Endothelial cell (in vitro differentiated cells): ENCODE data around the gene EWSR1. TPM values are rescaled to one million over a fixed set of nuclear protein-coding genes. Genes with fewer than 3 reads are reported as not detected.

Source experiments
- DNase-seq: peaks from one replicate; pipeline ENCODE4 v3.0.0; 2021; ENCODE audit warnings: low spot score
- H3K27ac Mint-ChIP-seq: one replicate; pipeline ENCODE4 v1.8.0; 2021; ENCODE audit warnings: mixed read lengths, inconsistent platforms; ENCODE audit not compliant: unreplicated experiment
- H3K27me3 Mint-ChIP-seq: one replicate; pipeline ENCODE4 v1.8.0; 2021; ENCODE audit warnings: mild to moderate bottlenecking, moderate library complexity, mixed read lengths, inconsistent platforms; ENCODE audit not compliant: unreplicated experiment
- H3K36me3 Mint-ChIP-seq: one replicate; pipeline ENCODE4 v1.8.0; 2021; ENCODE audit warnings: mild to moderate bottlenecking, low read depth, mixed read lengths, inconsistent platforms; ENCODE audit not compliant: unreplicated experiment
- H3K4me1 Mint-ChIP-seq: one replicate; pipeline ENCODE4 v1.8.0; 2021; ENCODE audit warnings: mild to moderate bottlenecking, mixed read lengths, inconsistent platforms; ENCODE audit not compliant: unreplicated experiment
- H3K4me3 Mint-ChIP-seq: one replicate; pipeline ENCODE4 v1.8.0; 2021; ENCODE audit warnings: mild to moderate bottlenecking, mixed read lengths, inconsistent platforms; ENCODE audit not compliant: unreplicated experiment
- H3K9me3 Mint-ChIP-seq: one replicate; pipeline ENCODE4 v1.8.0; 2021; ENCODE audit warnings: mixed read lengths, inconsistent platforms; ENCODE audit not compliant: unreplicated experiment
- total RNA-seq: library from RNA; stranded (reverse); fragmentation: NEBNext Ultra II Directional; extraction: Animal tissue kit (Norgen Biotek cat#: 25700); gene quantifications from one replicate; pipeline ENCODE4 v1.2.1, GENCODE V29; 2021; ENCODE audit not compliant: unreplicated experiment
- TF ChIP-seq, protein P1 (sequence below): fragments of 200-600 bp; sonication (generic); IDR thresholded peaks from one replicate; pipeline ENCODE4 v1.5.0; 2021; ENCODE audit warnings: antibody characterized with exemption; ENCODE audit not compliant: unreplicated experiment

EWSR1 gene
- total RNA-seq, 1 donor from 2014 or later, result 307 TPM

DNA sequence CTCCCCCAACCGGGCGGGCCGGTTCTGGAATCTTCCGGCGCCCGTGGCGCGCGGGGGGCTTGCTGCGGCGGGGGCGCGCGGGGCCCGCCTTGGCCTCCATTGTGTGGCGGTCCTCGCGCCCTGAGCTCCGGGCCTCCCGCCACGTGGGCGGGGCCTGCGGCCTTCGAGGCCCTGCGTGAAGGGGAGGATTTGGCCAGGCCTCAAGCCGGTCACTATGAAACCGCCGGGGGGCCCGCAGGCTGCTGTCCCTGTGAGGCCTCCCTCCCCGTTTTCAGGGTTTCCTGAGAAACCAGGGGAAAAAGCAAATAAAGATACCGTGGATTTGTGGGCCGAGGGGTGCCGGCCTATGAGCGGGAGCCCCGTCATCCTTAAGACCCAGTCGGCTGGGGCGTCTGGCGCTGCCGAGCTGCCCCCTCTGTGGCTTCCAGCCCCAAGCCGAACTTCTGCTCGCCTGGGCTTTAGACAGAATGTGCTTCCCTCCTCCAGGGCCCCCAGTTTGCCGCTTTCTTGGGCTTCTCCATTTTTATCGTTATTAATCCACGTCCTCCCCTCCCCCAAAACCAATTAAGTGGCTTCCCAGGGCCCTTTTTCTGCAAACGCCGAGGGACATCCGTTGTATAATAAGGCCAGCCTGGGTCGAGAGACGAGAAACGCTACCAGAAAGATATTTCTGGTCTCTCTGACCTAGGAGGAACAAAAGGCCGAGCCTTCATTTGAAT is 602 bp downstream of the EWSR1 start:
- Mint-ChIP-seq H3K9me3 (no peaks in the 10 kb centered on the region), H3K27me3 (peaks cover 17% of the 10 kb centered on the region), H3K36me3 (peaks cover 41% of the 10 kb centered on the region), H3K4me3 (peak overlapping the region; percentile 100), H3K4me1 (peaks cover 49% of the 10 kb centered on the region), H3K27ac (peak overlapping the region; percentile 100)
- TF ChIP-seq, protein P1, sequence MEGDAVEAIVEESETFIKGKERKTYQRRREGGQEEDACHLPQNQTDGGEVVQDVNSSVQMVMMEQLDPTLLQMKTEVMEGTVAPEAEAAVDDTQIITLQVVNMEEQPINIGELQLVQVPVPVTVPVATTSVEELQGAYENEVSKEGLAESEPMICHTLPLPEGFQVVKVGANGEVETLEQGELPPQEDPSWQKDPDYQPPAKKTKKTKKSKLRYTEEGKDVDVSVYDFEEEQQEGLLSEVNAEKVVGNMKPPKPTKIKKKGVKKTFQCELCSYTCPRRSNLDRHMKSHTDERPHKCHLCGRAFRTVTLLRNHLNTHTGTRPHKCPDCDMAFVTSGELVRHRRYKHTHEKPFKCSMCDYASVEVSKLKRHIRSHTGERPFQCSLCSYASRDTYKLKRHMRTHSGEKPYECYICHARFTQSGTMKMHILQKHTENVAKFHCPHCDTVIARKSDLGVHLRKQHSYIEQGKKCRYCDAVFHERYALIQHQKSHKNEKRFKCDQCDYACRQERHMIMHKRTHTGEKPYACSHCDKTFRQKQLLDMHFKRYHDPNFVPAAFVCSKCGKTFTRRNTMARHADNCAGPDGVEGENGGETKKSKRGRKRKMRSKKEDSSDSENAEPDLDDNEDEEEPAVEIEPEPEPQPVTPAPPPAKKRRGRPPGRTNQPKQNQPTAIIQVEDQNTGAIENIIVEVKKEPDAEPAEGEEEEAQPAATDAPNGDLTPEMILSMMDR, result no peak
- peak; percentile 54 for DNase-seq

DNA sequence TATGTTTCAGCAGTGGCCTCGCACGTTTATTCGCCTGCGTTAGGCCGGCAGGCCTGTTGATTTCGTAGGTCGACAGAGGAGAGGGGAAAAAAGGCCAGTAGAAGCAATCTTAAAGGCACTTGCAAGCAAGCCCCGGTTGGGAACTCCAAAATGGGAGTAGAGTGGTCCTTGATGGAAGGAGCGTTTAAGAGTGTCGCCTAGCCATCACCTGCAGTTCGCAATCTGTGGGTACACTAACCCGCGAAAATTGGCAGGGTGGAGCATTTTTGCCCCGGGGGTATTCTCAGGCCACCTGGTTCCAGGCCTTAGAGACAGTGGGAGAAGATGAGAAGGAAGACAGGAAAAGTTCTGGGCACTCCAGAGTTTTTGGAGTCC is 1.1 kb downstream of the EWSR1 start:
- H3K4me1 Mint-ChIP-seq, result peaks cover 49% of the 10 kb centered on the region
- TF ChIP-seq, protein P1, result no peak
- peaks cover 17% of the 10 kb centered on the region for H3K27me3 Mint-ChIP-seq
- no peaks in the 10 kb centered on the region for H3K9me3 Mint-ChIP-seq
- DNase-seq, result no peak
- peak overlapping the region; percentile 95 for H3K27ac Mint-ChIP-seq
- H3K4me3 Mint-ChIP-seq, result peak overlapping the region; percentile 98
- peaks cover 43% of the 10 kb centered on the region for H3K36me3 Mint-ChIP-seq

DNA sequence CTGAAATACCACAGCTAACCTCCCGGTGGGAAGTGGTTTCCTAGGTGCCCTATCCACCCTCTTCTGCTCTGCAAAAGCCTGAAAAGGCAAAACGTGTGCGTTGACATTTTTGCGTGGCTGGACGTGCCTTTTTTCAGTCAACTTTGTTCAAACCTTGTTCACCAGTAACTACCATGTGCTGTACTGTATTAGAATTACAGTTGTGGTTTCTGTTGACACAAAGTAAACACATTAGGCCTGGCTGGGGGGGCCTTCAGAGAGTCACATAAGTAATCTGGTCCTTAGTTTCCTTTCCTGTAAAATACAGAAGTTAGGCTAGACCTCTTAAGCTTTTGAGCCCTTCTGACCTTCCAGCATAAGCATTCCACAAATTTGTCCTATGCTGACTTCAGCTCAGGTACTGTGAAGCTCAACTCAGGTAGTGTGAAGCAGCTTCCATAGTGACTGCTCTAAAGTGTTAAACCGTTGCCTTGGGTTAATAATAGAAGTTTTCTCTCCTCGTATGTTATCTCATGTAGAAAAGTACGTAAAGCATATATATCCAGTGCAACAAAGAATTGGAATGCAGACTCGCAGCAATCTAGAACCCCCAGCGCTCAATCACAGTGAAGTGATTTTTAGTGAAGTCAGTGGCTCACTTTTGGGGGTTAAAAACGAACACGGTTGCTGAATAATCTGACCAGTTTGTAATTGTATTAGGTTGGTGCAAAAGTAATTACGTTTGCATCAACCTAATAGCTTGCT is 1.8 kb downstream of the EWSR1 start:
- Mint-ChIP-seq H3K36me3 (peaks cover 43% of the 10 kb centered on the region), H3K9me3 (no peaks in the 10 kb centered on the region), H3K27me3 (peaks cover 17% of the 10 kb centered on the region), H3K4me1 (peaks cover 49% of the 10 kb centered on the region), H3K4me3 (peak overlapping the region; percentile 98), H3K27ac (peak overlapping the region; percentile 95)
- TF ChIP-seq, protein P1, result no peak
- no peak for DNase-seq

DNA sequence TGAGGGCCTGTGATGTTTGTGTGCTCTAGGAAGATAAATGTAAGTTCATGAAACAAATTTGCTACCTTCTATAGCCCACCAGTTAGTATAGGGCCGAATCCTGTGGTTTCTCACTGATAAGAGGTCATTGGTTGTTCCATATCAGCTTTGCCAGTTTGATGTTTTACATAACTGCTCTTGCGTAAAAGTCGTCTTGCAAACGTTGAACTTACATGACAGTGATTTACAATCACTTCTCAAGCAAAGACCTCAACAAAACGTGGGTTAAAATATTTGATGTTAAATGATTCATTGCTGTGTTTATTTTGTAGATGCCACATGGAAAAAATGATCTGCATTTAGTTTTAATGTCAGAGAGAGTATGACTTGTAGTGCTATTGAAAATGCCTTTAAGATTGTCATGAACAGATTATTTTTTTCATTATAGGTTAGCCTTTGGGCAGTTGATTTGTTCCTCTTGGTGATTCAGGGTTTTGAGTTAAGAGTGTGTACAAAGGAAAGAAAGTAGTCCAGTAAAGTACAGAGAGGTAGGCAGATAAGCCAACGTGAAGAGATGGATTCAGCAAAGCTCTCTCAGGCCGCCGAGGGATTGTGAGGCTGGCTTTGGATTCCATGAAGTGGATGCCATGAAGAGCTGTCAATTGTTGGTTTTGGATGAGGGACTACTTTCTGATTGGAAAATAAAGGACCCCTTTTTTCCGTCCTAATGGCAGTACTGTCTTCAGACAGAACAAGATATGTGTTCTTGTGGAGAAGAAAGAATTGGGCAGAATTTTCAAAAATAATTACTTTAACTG is 2.6 kb downstream of the EWSR1 start:
- Mint-ChIP-seq H3K9me3 (no peaks in the 10 kb centered on the region), H3K4me1 (peaks cover 49% of the 10 kb centered on the region), H3K27ac (peak overlapping the region; percentile 9), H3K27me3 (peaks cover 17% of the 10 kb centered on the region), H3K36me3 (peaks cover 43% of the 10 kb centered on the region), H3K4me3 (peak overlapping the region; percentile 98)
- no peak for DNase-seq
- TF ChIP-seq, protein P1, result no peak
